GM10847 (cell line): ENCODE data around the gene REEP2.

ENCODE experiments used
- POLR2A ChIP-seq: IDR thresholded peaks from 2 replicates; pipeline ENCODE4 v1.6.1; 2011; ENCODE audit not compliant: insufficient read length; ENCODE audit errors: extremely low read depth

Gene REEP2

DNA sequence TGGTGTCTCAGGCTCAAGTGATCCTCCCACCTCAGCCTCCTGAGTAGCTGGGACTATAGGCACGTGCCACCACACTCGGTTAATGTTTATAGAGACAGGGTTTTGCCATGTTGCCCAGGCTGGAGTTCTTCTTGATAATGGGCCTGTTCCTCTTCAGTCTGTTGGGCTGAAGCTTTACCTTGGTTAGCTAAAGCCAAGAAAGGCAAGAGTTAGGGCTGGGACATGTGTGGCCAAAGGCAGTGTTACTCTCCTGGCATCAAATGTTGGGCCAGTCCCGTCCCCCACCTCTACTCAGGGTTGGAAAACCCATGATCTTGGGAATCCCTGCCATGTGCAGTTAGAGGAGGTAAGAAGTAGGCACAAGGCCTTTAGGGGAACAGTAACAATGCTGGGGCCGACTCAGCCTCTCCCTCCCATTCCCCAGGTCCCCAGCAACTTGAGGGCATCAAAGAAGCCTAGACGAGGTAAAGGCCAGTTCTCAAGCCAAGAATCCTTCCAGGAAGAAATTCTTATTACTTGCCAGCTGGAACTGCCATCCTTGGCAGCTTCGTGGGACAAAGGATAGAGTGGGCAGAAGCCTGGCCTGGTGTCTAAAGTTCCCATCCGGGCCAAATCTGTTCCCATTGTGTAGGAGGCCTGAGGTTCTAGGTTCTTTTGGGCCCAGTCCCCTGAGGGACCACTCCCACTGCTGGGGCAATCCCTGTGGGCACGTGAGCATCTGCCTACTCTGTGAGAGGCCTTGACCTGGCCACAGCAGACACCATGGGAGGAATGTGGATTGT is 30.9 kb downstream of the REEP2 start:
- TF ChIP-seq POLR2A, result no peak

DNA sequence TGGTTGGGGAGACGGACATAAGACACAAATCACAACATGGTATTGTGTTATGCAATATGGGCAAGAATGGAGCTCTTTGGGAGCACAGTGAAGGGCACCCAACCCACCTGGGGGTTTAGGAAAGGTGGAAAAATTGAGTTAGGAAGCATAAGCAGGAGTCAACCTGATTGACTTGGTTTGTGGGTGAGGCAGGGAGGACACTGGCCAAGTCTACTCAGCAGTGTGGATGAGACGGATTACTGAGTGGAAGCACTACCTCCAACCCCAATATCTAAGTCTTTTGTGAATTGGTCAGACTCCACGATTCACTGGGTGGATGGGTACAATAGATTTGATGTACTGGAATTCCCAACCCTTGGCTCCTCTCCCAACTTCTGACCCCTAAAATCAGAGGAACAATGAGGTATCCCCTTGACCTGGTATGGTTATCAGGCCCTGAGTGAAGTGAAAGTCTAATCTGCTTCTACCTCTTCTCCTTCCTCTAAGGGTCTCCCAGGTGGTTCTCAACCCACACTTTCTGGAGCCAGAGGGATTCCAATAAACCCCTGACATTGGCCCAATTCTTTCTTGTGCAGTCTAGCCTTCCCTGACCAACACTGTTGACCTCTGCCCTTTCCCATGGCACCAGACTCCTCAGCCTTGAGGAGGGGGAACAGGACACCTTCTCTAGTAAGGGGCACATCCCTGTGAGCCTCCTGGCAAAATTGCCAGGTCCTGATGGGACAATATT is 31.6 kb downstream of the REEP2 start:
- no peak for TF ChIP-seq POLR2A

DNA sequence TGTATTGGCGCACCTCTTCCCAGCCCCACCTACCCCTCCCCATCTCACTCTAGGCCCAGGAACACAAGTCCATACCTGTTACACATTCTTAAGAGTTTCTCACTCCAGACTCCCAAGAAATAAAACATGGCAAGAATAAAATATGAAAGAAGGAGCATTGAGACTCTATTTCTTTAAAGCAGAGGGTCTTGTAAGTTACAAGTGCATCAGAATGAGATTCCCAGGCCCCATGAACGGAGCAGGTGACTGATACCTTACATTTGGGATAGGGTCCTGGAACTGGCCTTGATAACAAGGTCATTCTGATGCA is 32.1 kb downstream of the REEP2 start:
- TF ChIP-seq POLR2A, result no peak

DNA sequence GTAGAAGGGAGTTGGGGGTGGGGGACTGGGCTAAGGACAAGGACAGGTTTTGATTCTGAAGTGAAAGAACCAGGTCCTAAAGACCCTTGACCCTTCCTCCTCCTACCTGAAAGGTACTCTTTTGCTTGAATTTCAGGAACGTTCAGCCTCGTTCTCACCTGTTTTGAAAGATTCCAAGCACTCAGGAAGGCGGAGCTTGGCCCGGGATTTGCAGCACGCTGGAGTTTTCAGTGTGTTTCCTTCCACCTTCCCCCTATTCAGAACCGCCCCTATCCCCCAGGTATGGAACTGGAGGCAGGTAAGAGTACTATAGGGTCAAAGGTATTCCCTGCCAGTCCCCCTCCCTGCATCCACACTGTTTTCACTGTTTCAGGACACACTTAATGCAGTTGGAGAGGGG is 33.5 kb downstream of the REEP2 start:
- no peak for TF ChIP-seq POLR2A

DNA sequence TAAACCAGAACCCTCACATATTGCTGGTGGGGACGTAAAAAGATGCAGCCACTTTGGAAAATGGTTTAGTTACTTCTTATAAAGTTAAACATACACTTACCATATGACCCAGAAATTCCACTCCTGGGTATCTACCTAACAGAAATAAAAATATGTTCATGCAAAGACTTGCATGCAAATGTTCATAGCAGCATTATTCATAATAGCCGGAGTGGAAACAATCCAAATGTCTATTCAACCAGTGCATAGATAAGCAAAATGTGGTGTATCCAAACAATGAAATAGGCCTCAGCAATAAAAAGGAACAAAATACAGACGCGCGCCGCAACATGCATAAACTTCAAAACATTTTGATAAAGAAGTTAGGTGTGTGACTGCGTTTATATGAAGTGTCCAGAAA is 38.1 kb downstream of the REEP2 start:
- no peak for TF ChIP-seq POLR2A

DNA sequence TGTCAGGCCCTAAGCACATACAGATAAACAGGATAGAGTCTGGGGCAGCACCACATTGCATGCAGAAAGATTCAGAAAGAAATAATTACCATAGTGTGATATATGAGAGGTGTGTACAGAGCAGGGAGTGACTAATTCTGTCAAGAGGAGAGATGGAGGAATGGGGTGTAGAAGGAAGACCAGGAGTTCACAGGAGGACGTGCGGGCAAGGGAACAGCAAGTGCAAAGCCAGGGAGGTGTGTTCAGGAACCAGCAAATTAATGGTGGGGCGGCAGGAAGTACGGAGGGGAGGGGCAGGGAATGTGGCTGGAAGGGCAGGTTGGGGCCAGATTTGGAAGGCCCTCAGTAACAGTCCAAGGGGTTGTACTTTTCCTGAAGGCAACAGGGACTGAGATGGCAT is 43.8 kb downstream of the REEP2 start:
- no peak for TF ChIP-seq POLR2A

DNA sequence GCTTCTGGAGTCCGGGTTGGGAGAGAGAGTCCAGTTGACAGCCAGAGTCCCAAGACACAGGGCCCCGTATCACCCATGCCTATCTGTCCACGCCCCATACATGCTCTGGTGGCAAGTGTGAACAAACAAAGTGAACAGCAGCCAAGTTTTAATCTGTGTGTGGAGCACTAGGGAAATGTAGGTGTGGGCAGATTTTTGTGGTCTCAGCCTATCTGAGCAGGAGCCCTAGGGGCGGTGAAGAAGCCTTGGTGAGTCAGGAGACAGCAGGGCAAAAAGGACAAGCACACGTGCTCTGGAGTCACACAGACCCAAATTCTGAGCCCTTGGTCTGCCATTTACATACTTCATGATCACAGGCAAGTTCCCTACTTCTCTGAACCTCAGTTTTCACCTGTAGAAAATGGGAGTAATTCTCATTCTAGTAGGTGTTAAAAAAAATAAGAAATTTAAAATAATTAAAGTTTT is 49.7 kb downstream of the REEP2 start:
- no peak for TF ChIP-seq POLR2A

DNA sequence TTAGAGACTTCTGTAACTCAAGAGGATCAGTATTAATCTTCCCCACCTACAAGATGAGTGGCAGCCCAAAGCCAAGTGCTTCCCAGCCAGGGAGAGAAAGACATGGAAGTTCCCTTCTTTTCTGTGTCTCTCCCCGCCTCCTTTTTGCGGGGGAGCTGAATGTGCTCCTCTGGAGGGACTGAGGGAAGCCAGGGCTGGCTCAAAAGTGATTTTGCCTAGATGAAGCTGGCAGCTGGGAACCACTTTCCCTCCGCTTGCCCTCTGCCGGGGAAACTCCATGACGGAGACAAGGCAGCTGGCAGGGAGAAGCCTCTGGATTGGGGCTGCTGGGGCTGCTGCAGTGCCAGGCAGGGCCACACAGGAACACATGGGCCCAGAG is 50.8 kb downstream of the REEP2 start:
- no peak for TF ChIP-seq POLR2A

DNA sequence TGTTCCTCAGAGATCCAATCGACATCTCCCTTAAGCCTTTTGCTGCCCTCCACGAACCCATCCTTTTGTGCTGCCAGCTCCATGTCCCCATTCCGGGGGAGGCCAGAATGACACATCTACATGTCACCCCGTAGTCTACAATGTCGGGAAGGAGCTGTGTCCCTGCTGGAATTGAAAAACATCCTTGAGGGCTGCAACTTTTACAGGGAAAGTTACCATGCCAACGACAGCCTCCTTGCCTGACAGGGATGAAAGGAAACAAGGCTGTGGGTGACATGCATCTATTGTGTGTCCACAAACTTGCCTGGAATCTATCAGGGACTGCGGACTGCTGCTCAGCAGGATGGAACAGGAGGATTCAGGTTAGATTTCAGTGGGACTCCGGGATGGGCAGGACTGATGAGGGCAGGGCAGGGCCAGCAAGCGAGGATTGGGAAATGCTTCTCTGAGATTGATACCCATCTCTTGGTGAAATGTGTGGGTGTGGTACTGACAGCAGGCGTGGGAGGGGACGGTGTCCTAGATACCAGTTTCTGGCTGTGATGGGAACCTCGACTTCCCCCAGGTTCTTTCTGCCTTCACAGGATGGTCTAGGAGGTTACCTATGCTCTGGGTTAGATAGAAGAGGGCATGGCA is 51.9 kb downstream of the REEP2 start:
- no peak for TF ChIP-seq POLR2A

DNA sequence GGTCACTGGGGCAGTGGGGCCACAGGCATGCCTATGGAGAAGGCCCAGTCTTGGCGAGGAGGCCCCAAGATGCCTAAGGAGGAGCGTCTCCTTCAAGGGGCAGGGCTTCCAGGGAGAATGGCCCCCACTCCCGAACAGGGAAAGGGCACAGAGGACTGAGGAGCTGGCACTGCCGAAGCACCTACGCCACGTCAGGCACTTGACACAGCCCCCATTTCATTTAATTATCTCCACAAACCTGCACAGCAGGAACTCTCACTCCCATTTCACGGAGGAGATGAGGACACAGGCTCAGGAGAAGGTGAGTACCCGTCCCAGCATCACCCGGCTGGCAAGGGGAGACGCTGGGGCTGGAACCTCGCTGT is 52.4 kb downstream of the REEP2 start:
- no peak for TF ChIP-seq POLR2A

DNA sequence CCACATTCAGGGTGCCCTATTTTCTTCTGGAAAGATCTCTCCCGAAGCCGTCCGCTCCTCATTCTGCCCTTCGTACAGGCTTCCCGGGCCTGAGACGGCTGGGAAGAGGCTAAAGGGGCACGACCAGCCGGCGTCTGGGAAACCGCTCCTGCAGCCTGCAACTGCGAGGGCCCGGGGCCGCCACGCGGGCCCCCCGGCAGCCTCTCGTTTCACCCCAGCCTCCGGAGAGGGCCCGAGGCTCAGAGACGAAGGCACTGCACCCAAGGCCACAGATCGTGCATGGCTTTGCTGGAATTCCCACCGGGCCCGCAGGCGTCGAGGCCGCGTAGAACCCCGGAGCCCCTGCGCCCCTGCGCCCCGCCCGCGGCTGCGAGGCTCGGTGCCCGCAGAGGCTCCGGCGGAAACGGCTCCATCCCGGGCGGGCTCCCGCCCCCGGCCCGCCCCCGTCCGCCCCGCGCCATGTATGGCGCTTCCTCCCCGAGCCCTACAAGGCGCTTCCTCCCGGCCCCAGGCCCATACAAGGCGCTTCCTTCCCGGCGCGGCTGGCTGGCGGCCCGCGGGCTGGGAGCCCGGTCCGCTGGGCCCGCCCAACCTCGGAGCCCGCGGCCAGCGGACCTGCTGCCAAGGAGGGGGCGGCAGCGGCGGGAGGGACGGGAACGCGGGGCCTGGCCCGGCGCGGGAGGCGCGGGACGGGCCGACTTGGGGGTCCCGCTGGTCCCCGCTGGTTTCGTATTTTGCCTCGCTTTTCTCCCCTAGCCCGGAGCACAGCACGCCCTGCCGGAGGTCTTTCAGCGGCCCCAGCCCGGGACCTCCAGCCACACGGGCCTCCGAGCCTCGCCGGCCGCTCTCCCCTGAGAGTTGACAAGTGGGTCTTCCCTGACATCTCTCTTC is 53.1 kb downstream of the REEP2 start:
- no peak for TF ChIP-seq POLR2A

DNA sequence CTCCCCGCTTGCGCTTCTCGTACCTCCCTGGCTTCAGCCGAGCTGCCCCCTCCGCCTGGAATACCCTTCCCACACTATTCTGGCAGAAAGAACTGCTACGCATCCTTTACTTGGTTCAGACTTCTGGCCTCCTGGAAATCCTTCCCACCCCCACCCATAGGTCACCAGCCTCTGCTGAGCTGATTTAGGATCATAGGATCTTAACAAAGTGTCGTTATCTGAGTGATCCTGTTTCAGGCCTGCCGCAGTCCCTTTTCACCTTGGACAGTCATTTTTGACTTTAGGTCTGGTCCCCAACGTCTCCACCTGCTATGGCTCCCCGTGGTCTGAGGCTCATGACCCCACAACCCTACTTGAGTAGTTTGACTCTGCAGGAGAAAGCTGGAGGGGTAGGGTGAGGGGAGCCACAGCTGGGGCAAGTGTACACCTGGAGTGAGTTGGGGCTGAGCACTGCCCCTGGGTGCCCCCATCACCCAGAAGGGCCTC is 53.7 kb downstream of the REEP2 start:
- no peak for TF ChIP-seq POLR2A

DNA sequence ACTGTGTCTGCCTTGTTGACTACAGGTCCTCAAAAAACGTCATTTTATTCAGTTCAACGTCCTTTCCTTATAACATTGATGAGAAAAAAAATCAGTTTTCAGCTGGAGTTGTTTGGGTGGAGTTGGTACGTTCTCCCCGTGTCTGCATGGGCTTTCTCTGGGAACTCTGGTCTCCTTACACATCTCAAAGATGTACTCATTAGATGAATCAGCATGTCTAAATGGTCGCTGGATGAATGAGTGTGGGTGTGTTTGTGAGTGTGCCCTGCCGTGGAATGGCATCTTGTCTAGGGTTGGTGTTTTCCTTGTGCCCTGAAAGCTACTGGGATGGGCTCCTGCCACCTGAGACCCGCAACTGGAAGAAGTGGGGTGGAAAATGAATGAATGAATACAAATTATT is 56.5 kb downstream of the REEP2 start:
- TF ChIP-seq POLR2A, result no peak
